SK-N-SH treated with all-trans-retinoic acid at 6 μM for 48 hours (cell line): ENCODE results near the gene VRK2.

Experiments used
- PPARA ChIP-seq: fragments of 250-450 bp; sonication (Bioruptor Pico); IDR thresholded peaks from 2 replicates; pipeline ENCODE4 v1.5.0; 2020; ENCODE audit warnings: mild to moderate bottlenecking, borderline replicate concordance
- TSHZ2 ChIP-seq: fragments of 250-450 bp; sonication (Bioruptor Pico); IDR thresholded peaks from 2 replicates; pipeline ENCODE4 v1.5.0; 2020; ENCODE audit warnings: mild to moderate bottlenecking, moderate library complexity

GRCh38 chr2:58098254-58099095 is 51.9 kb downstream of the VRK2 start:
- no peak for TF ChIP-seq PPARA (CRISPR knock-in tag)
- no peak for TF ChIP-seq TSHZ2 (CRISPR knock-in tag)
